HK-2 (cell line): ENCODE data around the gene TMEM132D.

ENCODE experiments used
- DNase-seq: peaks from one replicate; pipeline ENCODE4 v3.0.0-alpha.2; 2018; ENCODE audit not compliant: unreplicated experiment

TMEM132D gene

GRCh38 chr12:129825316-129825715 lies 78.5 kb downstream of the TMEM132D start:
- DNase-seq: no peak

- no peak for DNase-seq
Observed at GRCh38 chr12:129821964-129822363, 81.9 kb downstream of the TMEM132D start.

GRCh38 chr12:129819391-129819790 lies 84.4 kb downstream of the TMEM132D start:
- peak; percentile 1 for DNase-seq

DNA sequence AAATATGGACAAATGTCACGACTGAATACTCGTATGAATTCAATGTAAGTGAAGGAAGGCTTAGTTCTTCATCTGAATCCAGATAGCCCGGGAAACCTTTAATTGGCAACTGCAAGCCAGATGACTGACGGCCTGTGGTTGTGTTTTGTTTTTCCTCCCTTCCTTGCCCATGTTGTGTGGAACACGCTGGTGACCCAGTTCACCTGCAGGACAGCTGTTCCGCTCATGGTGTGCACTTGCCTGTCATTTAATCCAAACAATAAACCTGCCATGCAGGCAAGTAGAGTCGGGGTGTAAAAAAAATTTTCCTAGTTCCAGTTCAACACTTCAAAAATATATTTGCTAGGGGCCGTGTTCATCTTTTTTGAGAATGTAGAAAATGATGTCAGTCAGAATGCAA lies 88.0 kb downstream of the TMEM132D start:
- DNase-seq: no peak

DNA sequence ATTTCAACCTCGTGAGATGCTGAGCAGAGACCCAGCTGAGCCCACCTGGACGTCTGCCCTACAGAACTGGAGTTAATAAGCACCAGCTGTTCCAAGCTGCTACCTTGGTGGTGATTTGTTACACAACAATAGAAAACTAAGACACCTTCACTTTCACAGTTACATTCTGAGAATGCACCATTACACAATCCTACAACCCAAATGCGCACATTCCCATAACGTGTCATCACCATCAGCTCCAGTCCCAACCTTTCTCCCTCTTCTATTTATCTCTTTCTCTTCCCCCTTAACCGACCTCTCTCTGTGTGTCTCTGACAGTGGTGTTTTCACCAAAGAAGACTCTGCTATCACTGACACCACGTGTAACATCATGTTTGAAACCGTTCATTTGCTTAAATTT lies 91.9 kb downstream of the TMEM132D start:
- DNase-seq: no peak

GRCh38 chr12:129807136-129807535 lies 96.7 kb downstream of the TMEM132D start:
- DNase-seq: no peak

GRCh38 chr12:129791396-129791795 lies 112.4 kb downstream of the TMEM132D start:
- no peak for DNase-seq

DNA sequence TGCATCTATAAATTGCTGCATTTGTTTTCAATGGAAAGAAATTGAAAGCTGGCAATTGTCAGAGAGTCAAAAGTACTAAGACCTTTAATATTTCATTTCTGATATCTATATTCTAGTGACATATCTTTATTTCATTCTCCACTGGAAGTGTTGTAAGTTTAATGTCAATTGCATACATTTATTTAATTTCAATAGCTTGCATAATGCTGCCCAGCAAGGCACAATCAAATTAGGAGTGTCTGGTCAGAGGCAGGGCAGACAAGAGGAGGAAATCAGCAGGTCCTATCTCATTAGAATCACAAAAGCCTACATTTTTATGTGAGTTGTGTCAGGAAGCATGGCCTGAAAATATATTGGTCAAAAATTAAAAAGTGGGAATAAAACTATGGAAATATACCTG lies 112.9 kb downstream of the TMEM132D start:
- no peak for DNase-seq

DNA sequence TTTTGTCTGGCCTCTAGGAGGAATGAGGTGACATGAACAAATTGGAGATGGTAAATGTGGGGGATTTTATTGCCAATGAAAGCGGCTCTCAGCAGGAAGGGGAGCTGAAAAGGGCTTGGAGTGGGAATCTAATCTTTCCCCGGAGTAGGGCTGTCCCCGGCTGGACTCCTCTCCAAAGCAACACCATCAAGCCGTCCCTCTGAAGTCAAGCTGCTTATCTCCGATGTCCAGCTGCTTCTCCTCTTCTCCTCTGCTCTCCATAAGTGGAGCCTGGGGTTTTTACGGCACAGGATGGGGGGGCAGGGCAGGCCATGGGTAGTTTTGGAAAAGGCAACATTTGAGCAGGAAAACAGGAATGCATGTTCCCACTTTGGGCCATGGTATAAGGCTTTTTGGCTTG lies 113.5 kb downstream of the TMEM132D start:
- DNase-seq: no peak

- DNase-seq: no peak
Observed at GRCh38 chr12:129789921-129790320, 113.9 kb downstream of the TMEM132D start.

DNA sequence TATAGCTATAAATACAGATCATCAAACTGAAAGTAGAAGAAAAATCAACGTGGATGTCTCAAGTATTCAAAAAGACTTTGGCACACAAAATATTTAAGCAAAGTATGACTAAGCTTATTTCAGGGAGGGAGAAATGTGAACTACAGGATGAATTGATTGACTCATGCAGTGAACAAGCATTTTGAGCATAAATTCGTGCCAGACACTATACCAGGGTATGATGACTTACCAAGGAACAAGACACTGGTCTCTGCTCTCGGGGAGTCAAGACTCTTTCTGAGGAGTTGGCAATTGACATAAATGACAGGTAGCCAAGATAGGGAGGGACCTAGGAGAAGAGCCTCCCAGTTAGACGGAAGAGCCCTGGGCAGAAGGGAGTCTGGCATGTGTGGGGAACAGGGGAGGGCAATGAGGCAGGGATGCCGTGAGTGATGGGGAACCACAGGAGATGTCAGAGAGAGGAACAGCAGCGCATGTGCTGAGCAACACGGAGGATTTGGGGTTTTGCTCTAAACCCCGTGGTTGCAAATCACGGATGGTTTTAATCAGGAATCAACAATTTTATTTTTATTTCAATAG lies 115.2 kb downstream of the TMEM132D start:
- DNase-seq: no peak

DNA sequence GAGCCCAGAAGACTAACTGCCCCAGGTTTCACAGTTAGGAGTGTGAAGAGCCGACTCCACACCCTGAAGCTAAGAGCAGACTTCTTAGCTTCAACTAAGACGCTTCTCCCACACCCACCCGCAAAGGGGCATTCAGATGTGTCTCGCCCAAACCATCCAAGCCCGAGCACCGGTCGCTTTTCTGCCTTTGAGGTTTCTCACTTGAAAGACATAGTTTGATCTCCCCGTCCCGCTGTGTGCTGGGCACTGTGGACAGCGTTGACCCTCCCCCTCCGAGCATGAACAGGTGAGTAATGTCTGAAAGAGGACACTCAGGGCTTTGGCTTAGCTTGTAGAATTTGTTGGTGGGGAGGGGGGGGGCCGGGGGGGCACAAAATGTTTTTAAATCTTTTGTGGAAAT lies 123.8 kb downstream of the TMEM132D start:
- DNase-seq: no peak

GRCh38 chr12:129779033-129779432 lies 124.8 kb downstream of the TMEM132D start:
- no peak for DNase-seq

DNA sequence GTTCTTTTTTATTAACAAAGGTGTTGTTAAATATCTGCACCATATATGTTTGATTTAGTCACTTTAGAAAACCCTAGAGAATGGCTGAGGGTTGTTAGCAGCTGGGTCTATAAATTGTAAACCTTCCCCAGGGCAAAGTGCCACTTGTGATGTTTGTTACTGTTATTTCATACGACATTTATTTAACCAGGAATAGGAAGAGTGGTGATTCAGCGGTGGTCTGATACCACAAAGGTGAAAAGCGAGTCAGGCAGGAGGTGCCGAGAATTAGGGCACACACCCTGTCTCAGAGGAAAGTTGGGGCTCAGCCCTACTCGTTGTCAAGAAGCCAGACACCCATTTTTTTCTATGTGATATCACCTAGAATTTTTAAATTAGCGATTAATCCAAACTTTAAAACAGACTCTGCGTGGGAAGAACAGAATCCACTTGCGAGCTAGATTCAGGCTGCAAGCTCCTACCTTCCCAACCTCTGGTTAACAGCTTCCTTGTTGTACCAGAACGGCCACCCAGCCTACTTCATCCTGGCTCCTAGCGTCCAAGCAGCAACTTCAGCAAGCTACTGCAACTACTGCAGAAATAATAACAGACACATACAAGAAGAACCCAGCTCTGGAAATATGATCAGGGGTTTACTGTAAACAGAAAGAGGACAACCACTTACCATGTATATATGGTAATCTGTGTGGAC lies 126.7 kb downstream of the TMEM132D start:
- no peak for DNase-seq

GRCh38 chr12:129772501-129773493 lies 131.0 kb downstream of the TMEM132D start:
- no peak for DNase-seq

DNA sequence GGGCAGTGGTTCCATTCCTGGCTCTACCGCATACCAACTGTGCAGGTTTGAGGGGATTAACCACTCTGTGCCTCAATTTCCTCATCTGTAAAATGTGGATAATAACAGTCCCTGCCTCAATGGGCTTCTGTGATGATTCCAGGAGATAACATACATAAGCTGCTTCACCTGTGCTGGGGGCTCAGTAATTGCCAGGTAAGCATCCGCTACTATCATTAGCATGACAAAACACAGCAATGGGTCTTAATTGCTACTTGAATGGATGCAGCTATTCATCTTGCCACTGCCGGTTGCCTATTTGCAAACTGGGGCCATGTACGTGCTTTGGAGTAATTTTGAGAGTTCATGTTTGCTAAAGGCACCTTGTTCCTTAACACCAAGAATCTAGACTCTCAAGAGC lies 132.6 kb downstream of the TMEM132D start:
- DNase-seq: no peak

DNA sequence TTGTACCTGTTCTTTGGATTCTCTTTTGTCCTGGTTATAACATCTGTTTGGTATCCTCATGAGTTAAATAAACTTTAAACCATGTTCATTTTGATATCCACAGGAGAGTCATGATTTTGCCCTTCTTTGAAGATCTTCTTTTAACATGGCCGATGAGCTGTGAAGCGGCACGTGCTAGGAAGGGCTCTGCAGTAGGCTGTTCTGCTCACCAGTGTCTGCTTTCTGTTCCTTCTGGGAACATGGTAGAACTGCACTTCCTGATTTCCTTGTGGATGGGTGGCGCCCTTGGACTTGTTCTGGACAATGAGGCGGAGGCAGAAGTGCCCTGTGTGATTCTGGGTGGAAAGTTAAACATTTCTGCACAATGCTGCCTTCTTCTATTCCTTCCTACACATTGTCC lies 138.1 kb downstream of the TMEM132D start:
- no peak for DNase-seq

GRCh38 chr12:129762436-129762835 lies 141.4 kb downstream of the TMEM132D start:
- DNase-seq: no peak

GRCh38 chr12:129753586-129753985 lies 150.2 kb downstream of the TMEM132D start:
- DNase-seq: no peak

- DNase-seq: no peak
Observed at GRCh38 chr12:129750421-129750820, 153.4 kb downstream of the TMEM132D start.

DNA sequence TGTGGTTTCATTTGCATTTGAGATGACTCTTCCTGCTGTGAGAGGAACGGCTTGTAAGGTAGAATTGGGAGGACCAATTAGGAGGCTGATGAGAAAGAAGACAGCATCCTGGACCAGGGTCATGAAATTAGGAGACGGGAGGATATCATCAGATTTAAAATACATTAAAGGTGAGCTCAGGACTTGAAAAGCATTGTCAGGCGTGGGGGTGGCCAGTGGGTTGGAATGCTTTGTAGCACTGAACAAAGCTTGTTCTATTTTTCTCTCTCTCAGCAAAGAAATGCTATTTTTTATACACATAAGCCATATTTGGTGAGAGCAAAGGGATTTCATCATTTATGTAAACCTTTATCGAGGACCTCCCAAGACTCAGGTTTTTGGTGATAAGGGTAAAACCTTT lies 157.5 kb downstream of the TMEM132D start:
- DNase-seq: no peak

DNA sequence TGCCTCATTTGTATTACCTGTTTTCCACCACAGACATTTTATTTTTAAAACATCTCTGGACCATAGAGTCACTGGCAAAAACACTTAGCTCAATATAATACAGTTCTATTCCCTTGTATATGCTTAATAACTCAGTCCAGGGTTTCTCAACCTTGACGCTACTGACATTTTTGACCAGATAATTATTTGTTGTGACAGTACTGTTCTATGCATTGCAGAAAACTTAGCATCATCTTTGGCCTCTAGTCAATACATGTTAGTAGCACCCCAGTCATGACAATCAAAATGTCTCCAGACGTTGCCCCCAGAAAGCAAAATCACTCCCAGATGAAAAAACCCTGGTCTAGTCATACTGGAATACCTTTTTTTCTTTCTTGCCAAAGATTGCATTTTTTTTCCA lies 174.7 kb downstream of the TMEM132D start:
- no peak for DNase-seq

DNA sequence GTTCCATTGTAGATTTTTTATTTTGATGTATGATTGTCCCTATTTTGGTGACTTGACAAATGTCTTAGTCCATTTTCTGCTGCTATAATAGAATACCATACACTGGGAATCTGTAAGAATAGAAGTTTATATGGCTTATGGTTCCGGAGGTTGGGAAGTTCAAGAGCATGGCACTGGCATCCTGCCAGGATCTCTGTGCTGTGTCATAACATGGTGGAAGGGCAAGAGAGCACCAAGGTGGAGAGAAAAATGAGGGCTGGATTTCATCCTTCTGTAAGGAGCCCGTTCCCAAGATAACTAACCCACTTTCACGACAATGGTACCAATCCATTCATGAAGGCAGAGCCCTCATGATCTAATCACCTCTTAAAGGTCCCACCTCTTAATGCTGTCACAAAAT lies 176.7 kb downstream of the TMEM132D start:
- no peak for DNase-seq
